GM12891 (cell line): ENCODE data around the gene KREMEN1.
"Not testable (repeated sequence)": the region's sequence is repeated elsewhere in the genome, so short reads cannot be mapped to it uniquely, and the experiment has no call there.

ENCODE experiments used
- DNase-seq: peaks from one replicate; pipeline ENCODE4 v3.0.0; 2011; ENCODE audit warnings: low spot score; ENCODE audit not compliant: insufficient read length
- FAIRE-seq: peaks from 2 replicates; lab custom pipeline; 2011; peaks lifted over from hg19 to GRCh38; lab: Jason Lieb, UNC
- PAX5 ChIP-seq: IDR thresholded peaks from 2 replicates; pipeline ENCODE4 v1.6.1; 2011; ENCODE audit warnings: low read length, moderate library complexity, mild to moderate bottlenecking; ENCODE audit not compliant: insufficient read depth, severe bottlenecking
- POLR2A ChIP-seq: IDR thresholded peaks from 2 replicates; pipeline ENCODE4 v1.6.1; 2011; ENCODE audit warnings: low read depth, low read length, control low read depth
- POLR2AphosphoS5 ChIP-seq: IDR thresholded peaks from 2 replicates; pipeline ENCODE4 v1.6.1; 2011; ENCODE audit warnings: low read depth, low read length, control low read depth
- POU2F2 ChIP-seq: IDR thresholded peaks from 2 replicates; pipeline ENCODE4 v1.6.1; 2011; ENCODE audit warnings: low read depth, mild to moderate bottlenecking, control low read depth, low read length, moderate library complexity
- SPI1 ChIP-seq: IDR thresholded peaks from 2 replicates; pipeline ENCODE4 v1.6.1; 2011; ENCODE audit warnings: low read depth, low read length, control low read depth
- TAF1 ChIP-seq: IDR thresholded peaks from 2 replicates; pipeline ENCODE4 v1.6.1; 2011; ENCODE audit warnings: low read depth, low read length, control low read depth

KREMEN1 gene

GRCh38 chr22:29078869-29079207, 6.0 kb downstream of the KREMEN1 start:
- no peak for TF ChIP-seq TAF1
- no peak for TF ChIP-seq POU2F2
- no peak for TF ChIP-seq POLR2A
- no peak for TF ChIP-seq SPI1
- TF ChIP-seq PAX5 = no peak
- no peak for TF ChIP-seq POLR2AphosphoS5
- DNase-seq (no peak), FAIRE-seq (no peak)

GRCh38 chr22:29079218-29079901, 6.5 kb downstream of the KREMEN1 start:
- FAIRE-seq = no peak
- no peak for DNase-seq
- TF ChIP-seq POLR2AphosphoS5 (no peak), SPI1 (no peak), POLR2A (no peak), TAF1 (no peak), POU2F2 (no peak), PAX5 (no peak)

- DNase-seq (no peak), FAIRE-seq (no peak)
Measured at GRCh38 chr22:29080106-29080975, 7.5 kb downstream of the KREMEN1 start.

GRCh38 chr22:29081517-29082236, 8.8 kb downstream of the KREMEN1 start:
- FAIRE-seq = no peak
- no peak for DNase-seq
- TF ChIP-seq POLR2AphosphoS5 (no peak), POU2F2 (no peak), POLR2A (no peak), TAF1 (no peak), SPI1 (no peak), PAX5 (no peak)

More at GRCh38 chr22:29080106-29080975, 7.5 kb downstream of the KREMEN1 start:
- TF ChIP-seq SPI1 (no peak), PAX5 (no peak), POU2F2 (no peak), TAF1 (no peak), POLR2A (no peak), POLR2AphosphoS5 (no peak)

- DNase-seq (no peak), FAIRE-seq (no peak)
- no peak for TF ChIP-seq PAX5
- no peak for TF ChIP-seq SPI1
- no peak for TF ChIP-seq POLR2AphosphoS5
- TF ChIP-seq POU2F2 = no peak
- no peak for TF ChIP-seq POLR2A
- TF ChIP-seq TAF1 = no peak
Measured at GRCh38 chr22:29082826-29083545, 10.2 kb downstream of the KREMEN1 start.

- not testable (repeated sequence) for DNase-seq, FAIRE-seq
Measured at GRCh38 chr22:29083576-29083932, 10.7 kb downstream of the KREMEN1 start.

GRCh38 chr22:29083933-29084591, 11.2 kb downstream of the KREMEN1 start:
- DNase-seq (no peak), FAIRE-seq (no peak)
- TF ChIP-seq SPI1 (no peak), POLR2A (no peak), TAF1 (no peak), POLR2AphosphoS5 (no peak), PAX5 (no peak), POU2F2 (no peak)

- DNase-seq (no peak), FAIRE-seq (no peak)
- TF ChIP-seq POU2F2 (no peak), TAF1 (no peak), SPI1 (no peak), PAX5 (no peak), POLR2A (no peak), POLR2AphosphoS5 (no peak)
Measured at GRCh38 chr22:29087012-29087411, 14.2 kb downstream of the KREMEN1 start.
